Right cardiac atrium (tissue), 5 donors: ENCODE measurements around the gene THADA. TPM values are rescaled to one million over a fixed set of nuclear protein-coding genes. Genes with fewer than 3 reads are reported as not detected.
A peak's percentile ranks its signal among the peaks of the same experiment; 100 is the strongest.

ENCODE experiments used
- ATAC-seq, 2 donors: fragments of 200-7000 bp; cut with Tn5 transposase; one replicate each; pipeline versions ENCODE4 v1.8.0 to v1.9.1; 2020; ENCODE audit warnings: moderate library complexity in 2 of 2, mild to moderate bottlenecking in 1 of 2
- DNase-seq, 3 donors: peaks; one replicate each; pipeline ENCODE4 v3.0.0-alpha.2; 2020
- H3K27ac ChIP-seq: one replicate; pipeline ENCODE4 v1.5.1; 2013; ENCODE audit warnings: mild to moderate bottlenecking, low read length, control low read depth, moderate library complexity
- H3K27me3 ChIP-seq: one replicate; pipeline ENCODE4 v1.6.1; 2013; ENCODE audit not compliant: control insufficient read depth, insufficient read depth
- H3K4me1 ChIP-seq: one replicate; pipeline ENCODE4 v1.6.1; 2013; ENCODE audit warnings: low read length; ENCODE audit not compliant: control insufficient read depth, insufficient read depth
- H3K4me3 ChIP-seq: one replicate; pipeline ENCODE4 v1.5.1; 2013; ENCODE audit warnings: low read length, control low read depth
- H3K9me3 ChIP-seq: one replicate; pipeline ENCODE4 v1.6.1; 2013; ENCODE audit warnings: low read length; ENCODE audit not compliant: control insufficient read depth
- WGBS: extraction: QIAGEN DNeasy Blood & Tissue Kit; methylation state at CpG from one replicate; pipeline ENCODE4 v1.1.7; 2013; 5-methylcytosine and 5-hydroxymethylcytosine counted together
- intact Hi-C, 4 donors: fragments of 100-400 bp; cut with DNase I; formaldehyde crosslinking; loops; one replicate each; pipeline versions ENCODE4 v1.11.0 to v1.14.0; 2022 to 2023
- polyA plus RNA-seq: library from polyadenylated mRNA; stranded (reverse); fragments of 200-250 nt; gene quantifications from one replicate; pipeline ENCODE4 v1.2.3, GENCODE V29; 2013
- total RNA-seq, 4 donors: library from RNA; stranded (reverse); fragmentation: NEBNext Ultra II Directional; extraction: Animal tissue kit (Norgen Biotek cat#: 25700); gene quantifications; one replicate each; pipeline ENCODE4 v1.2.1, GENCODE V29; 2021
- donor health status: healthy with polysubstance abuse.
- donor health status: DM: no; HTN: yes; CAD: no.
- donor health status: DM: no; HTN: no; CAD: no.
- donor health status: DM: no; HTN: yes; CAD: no; lungs with severe emphysema.
- donor health status: DM: yes; HTN: yes; CAD: no.

THADA gene
- total and polyA plus RNA-seq, 5 donors = 10.6 to 20.7 (median 19.8) TPM

DNA sequence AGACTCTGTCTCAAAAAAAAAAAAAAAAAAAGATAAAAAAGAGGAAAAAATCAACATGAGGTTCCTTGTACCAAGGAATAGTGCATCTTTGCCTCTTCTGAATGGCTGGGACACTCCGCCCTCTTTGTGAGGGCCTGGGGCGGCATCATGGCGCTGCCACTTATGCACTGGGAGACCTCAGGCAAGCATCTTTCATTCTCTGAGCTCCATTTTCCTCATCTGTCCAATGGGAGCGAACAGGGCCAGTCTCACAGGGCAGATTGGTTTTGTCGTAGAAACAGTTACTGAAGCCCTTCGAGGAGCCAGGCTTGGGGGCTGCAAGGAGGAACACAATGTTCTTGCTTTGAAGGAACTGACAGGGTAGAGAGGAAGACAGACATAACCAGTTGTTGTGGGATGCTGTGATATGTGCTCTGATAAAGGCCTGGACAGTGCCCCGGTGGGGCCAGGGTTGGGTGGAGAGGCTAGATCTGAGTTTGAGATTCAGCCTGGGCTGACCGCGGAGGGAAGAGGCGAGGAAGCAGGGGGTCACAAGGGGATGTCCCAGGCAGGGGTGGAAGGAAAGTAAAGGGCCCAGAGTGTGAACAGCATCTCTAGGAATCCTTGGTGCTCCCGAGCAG, 383.5 kb downstream of the THADA start:
- DNase-seq = peak in 2 of 3 donors; percentile 15 to 25
- Histone ChIP-seq H3K4me1 (no peaks in the 10 kb centered on the region), H3K4me3 (no peak overlapping the region), H3K27ac (no peak overlapping the region), H3K27me3 (no peaks in the 10 kb centered on the region), H3K9me3 (no peaks in the 10 kb centered on the region)
- WGBS = 90% methylated on average over 11 of the region's 11 CpGs
- peak in 1 of 2 donors; percentile 11 for ATAC-seq
- intact Hi-C loops = loop anchor here in 1 of 4 donors (10.0 kb wide), 1 partner anchor 48 kb away; no protein-coding TSS in a partner anchor

DNA sequence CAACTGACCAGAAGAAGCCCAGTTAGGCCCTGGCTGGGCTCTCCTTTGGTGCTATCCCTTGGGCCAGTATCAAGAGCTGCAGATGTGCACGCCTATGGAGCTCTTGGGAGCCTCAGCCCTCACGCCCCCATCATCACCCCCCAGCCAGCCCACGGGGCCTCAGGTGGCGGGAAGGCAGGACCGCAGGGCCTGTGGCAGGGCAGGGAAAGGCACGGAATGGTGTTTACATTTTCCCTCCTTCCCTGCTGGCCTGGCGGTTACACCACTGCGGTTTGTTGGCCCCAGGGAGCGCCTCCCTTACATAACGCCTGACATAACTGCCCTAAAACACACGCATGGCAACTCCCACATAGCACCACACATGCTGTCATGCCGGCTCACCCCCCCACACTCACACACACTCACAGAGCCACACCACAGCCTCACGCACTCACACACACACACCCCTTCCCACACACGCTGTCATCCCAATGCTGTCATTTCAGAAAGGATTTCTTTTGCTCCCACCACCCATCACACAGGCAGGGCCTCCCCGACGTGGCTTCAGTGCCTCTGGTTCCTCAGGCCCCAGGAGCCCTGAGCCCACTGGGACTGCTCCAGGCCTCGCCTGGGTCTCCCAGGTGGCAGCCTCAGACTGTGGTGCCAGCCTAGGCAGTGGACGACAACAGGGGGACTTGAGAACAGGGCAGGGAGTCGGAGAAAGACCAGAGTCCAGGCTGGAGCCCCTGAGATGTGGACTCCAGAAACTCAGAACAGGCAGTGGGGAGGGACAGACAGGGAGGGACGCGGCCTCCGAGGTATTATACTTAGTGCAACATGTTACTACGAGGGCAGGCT, 385.2 kb downstream of the THADA start:
- peak; percentile 57 to 86 (median 73) for DNase-seq
- WGBS = 65% methylated on average over 23 of the region's 23 CpGs
- Histone ChIP-seq H3K4me1 (no peaks in the 10 kb centered on the region), H3K9me3 (no peaks in the 10 kb centered on the region), H3K27me3 (no peaks in the 10 kb centered on the region), H3K4me3 (no peak overlapping the region), H3K27ac (no peak overlapping the region)
- intact Hi-C loops = loop anchor here in 1 of 4 donors (10.0 kb wide), 1 partner anchor 46 kb away; no protein-coding TSS in a partner anchor
- ATAC-seq = peak; percentile 61 to 76

DNA sequence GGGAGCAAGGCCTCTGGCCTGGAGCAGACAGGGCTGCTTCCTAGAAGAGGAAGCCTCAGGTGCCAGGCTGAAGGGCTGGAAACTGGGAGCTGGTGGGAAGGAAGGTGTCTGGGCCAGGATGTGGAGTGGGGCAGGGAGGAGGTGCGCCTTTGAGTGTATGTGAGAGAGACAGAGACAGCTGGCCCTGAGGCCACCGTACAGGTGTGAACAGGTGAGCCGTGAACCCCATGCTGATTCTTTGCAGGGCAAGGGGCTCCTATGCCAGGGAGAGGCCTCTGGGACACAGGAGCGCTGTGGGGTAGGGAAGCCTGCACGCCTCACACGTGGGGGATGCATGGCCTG, 385.7 kb downstream of the THADA start:
- Histone ChIP-seq H3K4me1 (no peaks in the 10 kb centered on the region), H3K27ac (no peak overlapping the region), H3K4me3 (no peak overlapping the region), H3K9me3 (no peaks in the 10 kb centered on the region), H3K27me3 (no peaks in the 10 kb centered on the region)
- no peak for ATAC-seq
- intact Hi-C loops = loop anchor here in 1 of 4 donors (10.0 kb wide), 1 partner anchor 45 kb away; no protein-coding TSS in a partner anchor
- DNase-seq = peak in 2 of 3 donors; percentile 56 to 57
- 78% methylated on average over 6 of the region's 6 CpGs for WGBS

DNA sequence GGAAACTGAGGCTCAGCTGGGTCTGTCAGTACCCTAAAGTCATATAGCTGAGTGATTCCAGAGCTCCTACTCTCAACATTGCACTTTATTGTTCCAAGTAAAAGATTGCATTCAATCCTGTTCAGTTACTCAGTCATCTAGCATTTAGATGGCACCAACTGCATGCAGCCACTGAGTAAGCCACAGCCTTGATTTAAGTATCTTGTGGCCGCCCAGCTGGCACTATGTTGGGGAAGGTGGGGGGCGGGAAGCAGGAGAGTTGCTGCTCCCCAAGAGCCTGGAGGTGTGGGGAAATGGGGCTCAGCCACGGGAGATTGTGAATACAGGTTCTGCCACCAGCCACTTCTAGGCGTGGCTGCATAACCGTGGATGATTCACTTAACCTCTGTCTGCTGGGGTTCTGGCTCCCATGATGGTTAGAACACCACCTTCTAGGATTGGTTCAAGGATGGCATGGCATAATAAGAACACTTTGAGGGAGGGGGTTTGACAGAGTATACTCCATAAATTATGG, 386.6 kb downstream of the THADA start:
- ATAC-seq = no peak
- Histone ChIP-seq H3K4me1 (no peaks in the 10 kb centered on the region), H3K9me3 (no peaks in the 10 kb centered on the region), H3K27me3 (no peaks in the 10 kb centered on the region), H3K4me3 (no peak overlapping the region), H3K27ac (no peak overlapping the region)
- intact Hi-C loops = no loop called here
- peak in 2 of 3 donors; percentile 6 to 17 for DNase-seq
- WGBS = 96% methylated on average over 5 of the region's 5 CpGs

DNA sequence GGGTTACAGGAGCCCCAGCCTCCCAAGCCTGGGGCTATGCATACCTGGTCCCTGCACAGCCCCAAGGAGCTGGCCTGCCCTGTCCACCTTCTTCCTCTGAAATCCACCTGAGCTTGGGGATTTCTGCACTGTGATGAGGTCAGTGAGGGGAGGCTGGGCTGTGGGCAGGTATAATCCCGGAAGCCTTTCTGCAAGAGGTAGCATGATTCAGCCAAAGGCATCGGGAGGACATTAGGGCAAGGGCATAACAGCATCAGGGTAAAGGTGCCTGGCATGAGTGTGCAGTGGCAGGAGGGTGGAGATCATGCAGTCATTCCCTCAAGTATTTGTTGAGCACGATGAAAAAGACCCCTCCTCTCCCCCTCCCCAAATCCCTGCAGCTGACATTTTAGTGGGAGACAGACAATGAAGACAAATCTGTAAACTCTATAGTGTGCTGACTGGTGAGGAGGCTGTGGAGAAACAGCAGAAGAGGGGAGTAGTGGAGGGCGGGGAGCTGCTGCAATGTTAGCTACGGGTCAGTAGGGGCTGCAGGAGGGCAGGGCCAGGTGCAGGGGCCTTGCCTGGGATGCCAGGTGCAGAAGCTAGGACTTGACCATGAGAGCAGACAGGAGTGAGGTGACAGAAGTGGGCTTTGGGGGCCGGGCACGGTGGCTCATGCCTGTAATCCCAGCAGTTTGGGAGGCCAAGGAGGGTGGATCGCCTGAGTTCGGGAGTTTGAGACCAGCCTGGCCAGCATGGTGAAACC, 388.1 kb downstream of the THADA start:
- Histone ChIP-seq H3K4me3 (no peak overlapping the region), H3K4me1 (no peaks in the 10 kb centered on the region), H3K27ac (no peak overlapping the region), H3K9me3 (no peaks in the 10 kb centered on the region), H3K27me3 (no peaks in the 10 kb centered on the region)
- WGBS = 81% methylated on average over 9 of the region's 9 CpGs
- ATAC-seq = no peak
- intact Hi-C loops = no loop called here
- DNase-seq = peak in 2 of 3 donors; percentile 14 to 23

DNA sequence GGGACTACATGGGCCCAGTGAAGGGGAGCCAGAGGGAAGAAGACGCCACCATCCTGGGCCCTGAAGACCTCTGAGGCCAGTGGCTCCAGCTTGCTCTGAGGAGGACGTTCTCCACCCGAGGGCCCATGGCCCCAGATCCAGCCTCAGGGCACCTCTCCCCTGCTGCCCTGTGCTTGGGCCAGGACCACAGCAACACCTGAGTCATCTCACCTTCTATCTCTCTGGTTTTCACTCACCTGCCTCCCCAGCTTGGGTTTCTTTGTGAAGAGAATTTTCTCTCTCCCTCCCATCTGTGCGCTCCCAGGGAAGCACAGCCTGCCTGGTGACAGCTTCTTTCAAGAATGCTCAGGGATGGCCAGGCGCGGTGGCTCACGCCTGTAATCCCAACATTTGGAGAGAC, 389.2 kb downstream of the THADA start:
- WGBS = 98% methylated on average over 7 of the region's 7 CpGs
- Histone ChIP-seq H3K4me1 (no peaks in the 10 kb centered on the region), H3K9me3 (no peaks in the 10 kb centered on the region), H3K27me3 (no peaks in the 10 kb centered on the region), H3K27ac (no peak overlapping the region), H3K4me3 (no peak overlapping the region)
- intact Hi-C loops = no loop called here
- ATAC-seq (no peak), DNase-seq (peak in 2 of 3 donors; percentile 27 to 31)

DNA sequence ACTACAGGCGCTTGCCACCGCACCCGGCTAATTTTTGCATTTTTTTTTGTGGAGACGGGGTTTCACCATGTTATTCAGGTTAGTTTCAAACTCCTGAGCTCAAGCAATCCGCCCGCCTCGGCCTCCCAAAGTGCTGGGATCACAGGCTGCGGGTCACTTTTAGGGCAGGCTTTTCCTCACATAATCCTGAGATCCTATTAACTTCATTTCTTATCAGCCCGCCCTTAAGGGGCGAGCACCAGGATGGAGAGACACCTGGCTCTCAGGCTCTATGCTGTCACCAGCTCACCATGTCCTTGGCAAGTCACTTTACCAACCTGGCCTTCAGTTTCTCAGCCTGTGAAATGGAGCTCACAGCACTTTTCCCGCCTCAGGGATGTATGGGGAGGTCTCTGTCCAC, 392.5 kb downstream of the THADA start:
- H3K27ac ChIP-seq = no peak overlapping the region
- intact Hi-C loops = no loop called here
- H3K4me3 ChIP-seq = no peak overlapping the region
- no peaks in the 10 kb centered on the region for H3K4me1 ChIP-seq
- WGBS = 94% methylated on average over 11 of the region's 11 CpGs
- no peaks in the 10 kb centered on the region for H3K27me3 ChIP-seq
- no peak for ATAC-seq
- DNase-seq = peak in 1 of 3 donors; percentile 27
- H3K9me3 ChIP-seq = no peaks in the 10 kb centered on the region

DNA sequence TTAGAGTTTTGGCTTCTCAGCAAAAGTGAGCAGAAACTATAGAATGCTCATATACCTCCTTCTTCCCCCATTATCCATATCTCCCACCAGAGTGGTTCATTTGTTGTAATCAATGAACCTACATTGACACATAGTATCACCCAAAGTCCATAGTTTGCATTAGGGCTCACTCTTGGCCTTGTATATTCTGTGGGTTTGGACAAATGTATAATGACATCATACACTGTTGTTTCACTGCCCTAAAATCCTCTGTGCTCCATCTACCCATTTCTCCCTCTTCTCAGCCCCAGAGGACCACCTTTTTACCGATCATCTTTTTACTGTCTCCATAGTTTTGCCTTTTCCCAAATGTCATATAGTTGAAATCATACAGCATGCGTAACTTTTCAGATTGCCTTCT, 393.5 kb downstream of the THADA start:
- intact Hi-C loops = no loop called here
- Histone ChIP-seq H3K4me1 (no peaks in the 10 kb centered on the region), H3K27ac (no peak overlapping the region), H3K4me3 (no peak overlapping the region), H3K9me3 (no peaks in the 10 kb centered on the region), H3K27me3 (no peaks in the 10 kb centered on the region)
- no peak for ATAC-seq
- WGBS = 74% methylated on average over 2 of the region's 2 CpGs
- no peak for DNase-seq

DNA sequence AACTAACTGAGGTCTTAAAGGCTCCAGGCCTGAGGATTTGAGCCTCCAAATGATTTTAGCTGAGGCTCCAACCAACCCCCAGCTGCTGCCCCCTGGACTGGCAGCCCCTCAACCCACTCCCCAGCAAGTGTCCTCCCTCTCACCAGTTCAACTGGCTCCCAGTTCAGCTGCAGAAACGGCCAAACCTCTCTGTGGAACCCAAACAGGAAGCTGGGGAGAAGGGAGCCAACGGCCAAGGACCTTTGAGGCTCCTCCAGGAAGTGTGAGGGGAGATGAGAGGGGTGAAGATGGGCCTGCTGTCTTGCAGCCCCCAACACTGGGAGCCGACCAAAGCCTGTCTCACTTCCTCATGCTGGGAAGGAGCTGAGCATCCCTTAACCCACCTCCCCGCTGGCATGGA, 394.3 kb downstream of the THADA start:
- Histone ChIP-seq H3K27me3 (no peaks in the 10 kb centered on the region), H3K4me3 (no peak overlapping the region), H3K9me3 (no peaks in the 10 kb centered on the region), H3K27ac (no peak overlapping the region), H3K4me1 (no peaks in the 10 kb centered on the region)
- WGBS = 57% methylated on average over 4 of the region's 4 CpGs
- ATAC-seq = no peak
- intact Hi-C loops = no loop called here
- peak in 1 of 3 donors; percentile 2 for DNase-seq

DNA sequence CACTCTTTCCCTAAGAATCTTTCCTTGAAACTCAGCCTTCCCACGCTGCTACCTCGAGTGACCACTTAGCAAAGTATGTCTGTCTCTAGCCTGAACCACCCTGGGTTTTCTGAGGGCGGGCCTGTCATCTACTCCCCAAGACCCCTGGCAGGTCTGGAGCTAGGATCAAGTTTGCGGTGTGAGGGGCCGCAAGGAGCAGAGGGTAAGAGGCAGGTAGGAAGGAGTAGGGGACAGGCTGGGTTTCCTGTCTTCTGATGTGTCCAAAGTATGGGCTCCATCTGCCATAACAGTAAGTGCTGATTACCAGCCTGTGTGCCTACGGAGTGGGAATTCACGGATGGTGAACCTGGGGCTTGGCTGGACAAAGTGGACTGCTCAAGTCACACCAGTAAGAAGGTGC, 394.8 kb downstream of the THADA start:
- 96% methylated on average over 7 of the region's 7 CpGs for WGBS
- DNase-seq = peak in 1 of 3 donors; percentile 14
- intact Hi-C loops = no loop called here
- H3K4me3 ChIP-seq = no peak overlapping the region
- no peak for ATAC-seq
- no peak overlapping the region for H3K27ac ChIP-seq
- H3K4me1 ChIP-seq = no peaks in the 10 kb centered on the region
- H3K27me3 ChIP-seq = no peaks in the 10 kb centered on the region
- H3K9me3 ChIP-seq = no peaks in the 10 kb centered on the region
